ENCODE measurements around the gene C1R. TPM values are rescaled to one million over a fixed set of nuclear protein-coding genes. Genes with fewer than 3 reads are reported as not detected.

C1R gene
- total and polyA plus RNA-seq, 11 donors: 42.6 to 343 (median 98.5) TPM

GRCh38 chr12:7092986-7093460 is 778 bp upstream of the C1R start:
- DNase-seq: no peak
- Histone ChIP-seq H3K36me3 (peaks cover 0 to 23% (median 9%) of the 10 kb centered on the region in 9 donors), H3K27ac (peak overlapping the region in 9 of 12 donors; percentile 7 to 86 (median 76)), H3K4me1 (peaks cover 0 to 29% (median 7%) of the 10 kb centered on the region in 12 donors), H3K4me3 (peak overlapping the region in 1 of 12 donors; percentile 69), H3K27me3 (no peaks in the 10 kb centered on the region), H3K9me3 (no peaks in the 10 kb centered on the region)
- TF ChIP-seq POLR2A (IDR thresholded peaks at IDR 0.05): no peak
- TF ChIP-seq, protein P1, sequence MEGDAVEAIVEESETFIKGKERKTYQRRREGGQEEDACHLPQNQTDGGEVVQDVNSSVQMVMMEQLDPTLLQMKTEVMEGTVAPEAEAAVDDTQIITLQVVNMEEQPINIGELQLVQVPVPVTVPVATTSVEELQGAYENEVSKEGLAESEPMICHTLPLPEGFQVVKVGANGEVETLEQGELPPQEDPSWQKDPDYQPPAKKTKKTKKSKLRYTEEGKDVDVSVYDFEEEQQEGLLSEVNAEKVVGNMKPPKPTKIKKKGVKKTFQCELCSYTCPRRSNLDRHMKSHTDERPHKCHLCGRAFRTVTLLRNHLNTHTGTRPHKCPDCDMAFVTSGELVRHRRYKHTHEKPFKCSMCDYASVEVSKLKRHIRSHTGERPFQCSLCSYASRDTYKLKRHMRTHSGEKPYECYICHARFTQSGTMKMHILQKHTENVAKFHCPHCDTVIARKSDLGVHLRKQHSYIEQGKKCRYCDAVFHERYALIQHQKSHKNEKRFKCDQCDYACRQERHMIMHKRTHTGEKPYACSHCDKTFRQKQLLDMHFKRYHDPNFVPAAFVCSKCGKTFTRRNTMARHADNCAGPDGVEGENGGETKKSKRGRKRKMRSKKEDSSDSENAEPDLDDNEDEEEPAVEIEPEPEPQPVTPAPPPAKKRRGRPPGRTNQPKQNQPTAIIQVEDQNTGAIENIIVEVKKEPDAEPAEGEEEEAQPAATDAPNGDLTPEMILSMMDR (IDR thresholded peaks at IDR 0.05): no peak
- intact Hi-C loops (cut with DNase I): loop anchor here (1.0 to 10.0 kb wide), 13 partner anchors 16 to 171 kb away; partner anchors contain the start of genes C1S (in 6 of the 10), C12orf57 (in 5 of the 10), RNU7-1 (in 4 of the 10) and C1RL (in 1 of the 10)
- ATAC-seq: peak in 1 of 4 donors; percentile 1
- WGBS, 4 donors: 74 to 81% (median 79%) methylated on average over 7 to 8 of the region's 8 CpGs

GRCh38 chr12:7091660-7092228 is 501 bp downstream of the C1R start:
- 30 to 44% (median 39%) methylated on average over 5 to 10 of the region's 10 CpGs for WGBS, 4 donors
- Histone ChIP-seq H3K36me3 (peaks cover 0 to 33% (median 13%) of the 10 kb centered on the region in 9 donors), H3K27ac (peak overlapping the region in 11 of 12 donors; percentile 41 to 86 (median 73)), H3K4me1 (peaks cover 0 to 29% (median 7%) of the 10 kb centered on the region in 12 donors), H3K27me3 (no peaks in the 10 kb centered on the region), H3K9me3 (no peaks in the 10 kb centered on the region), H3K4me3 (peak overlapping the region; percentile 1 to 69 (median 55))
- ATAC-seq: peak; percentile 57 to 86 (median 77)
- no peak for TF ChIP-seq POLR2A (IDR thresholded peaks at IDR 0.05)
- TF ChIP-seq, protein P1 (IDR thresholded peaks at IDR 0.05): no peak
- DNase-seq: peak in 4 of 5 donors; percentile 42 to 74 (median 66)
- intact Hi-C loops (cut with DNase I): loop anchor here (1.0 to 10.0 kb wide), 12 partner anchors 17 to 169 kb away; partner anchors contain the start of genes C1S (in 7 of the 10), C12orf57 (in 5 of the 10), RNU7-1 (in 4 of the 10) and C1RL (in 1 of the 10)

- peaks cover 0 to 38% (median 13%) of the 10 kb centered on the region in 9 donors for H3K36me3 ChIP-seq
- no peaks in the 10 kb centered on the region for H3K9me3 ChIP-seq
- peak overlapping the region; percentile 41 to 86 (median 72) for H3K27ac ChIP-seq
- no peak for ATAC-seq
- WGBS, 4 donors: 83 to 86% (median 84%) methylated on average over 7 of the region's 7 CpGs
- no peak for DNase-seq
- H3K4me1 ChIP-seq: peaks cover 0 to 29% (median 7%) of the 10 kb centered on the region in 12 donors
- H3K27me3 ChIP-seq: no peaks in the 10 kb centered on the region
- H3K4me3 ChIP-seq: peak overlapping the region in 11 of 12 donors; percentile 38 to 69 (median 56)
- intact Hi-C loops (cut with DNase I): loop anchor here in 8 of 10 donors (1.0 to 10.0 kb wide), 7 partner anchors 31 to 169 kb away; partner anchors contain the start of genes C12orf57 (in 4 of the 8), RNU7-1 (in 4 of the 8) and C1S (in 1 of the 8)
- TF ChIP-seq, protein P1 (IDR thresholded peaks at IDR 0.05): no peak
- no peak for TF ChIP-seq POLR2A (IDR thresholded peaks at IDR 0.05)
These were observed 1.1 kb downstream of the C1R start for GRCh38 chr12:7091171-7091570.

Measured in heart left ventricle (tissue), 16 donors.